Heart left ventricle (tissue), 16 donors: Measurements from ENCODE around the gene VAV1. TPM values are rescaled to one million over a fixed set of nuclear protein-coding genes. Genes with fewer than 3 reads are reported as not detected.

ENCODE experiments used
- ATAC-seq, 4 donors: fragments of 200-7000 bp; cut with Tn5 transposase; one replicate each; pipeline ENCODE4 v1.9.1; 2020 to 2022; ENCODE audit warnings: moderate library complexity in 4 of 4, mild to moderate bottlenecking in 3 of 4, moderate number of reproducible peaks in 1 of 4
- DNase-seq, 5 donors: peaks; one replicate each; pipeline ENCODE4 v3.0.0-alpha.2; 2020
- H3K27ac ChIP-seq, 12 donors: fragments of 200-600 bp; sonication (generic) in 4 of 12; one replicate each; pipeline versions ENCODE4 v1.5.0 to v1.8.0; 2016 to 2022; ENCODE audit warnings: mild to moderate bottlenecking in 2 of 12
- H3K27me3 ChIP-seq, 9 donors: fragments of 200-600 bp; sonication (generic) in 2 of 9; one replicate each; pipeline versions ENCODE4 v1.5.1 to v1.8.0; 2016 to 2022; ENCODE audit warnings: mild to moderate bottlenecking in 3 of 9
- H3K36me3 ChIP-seq, 9 donors: fragments of 200-600 bp; sonication (generic) in 2 of 9; one replicate each; pipeline versions ENCODE4 v1.5.0 to v1.8.0; 2018 to 2022; ENCODE audit warnings: mild to moderate bottlenecking in 2 of 9
- H3K4me1 ChIP-seq, 12 donors: fragments of 200-600 bp; sonication (generic) in 4 of 12; one replicate each; pipeline versions ENCODE4 v1.5.0 to v1.8.0; 2016 to 2022; ENCODE audit warnings: mild to moderate bottlenecking in 3 of 12
- H3K4me3 ChIP-seq, 12 donors: fragments of 200-600 bp; sonication (generic) in 4 of 12; one replicate each; pipeline versions ENCODE4 v1.5.0 to v1.8.0; 2017 to 2022; ENCODE audit warnings: mild to moderate bottlenecking in 9 of 12, moderate library complexity in 4 of 12
- H3K9me3 ChIP-seq, 12 donors: fragments of 200-600 bp; sonication (generic) in 4 of 12; one replicate each; pipeline versions ENCODE4 v1.5.0 to v1.8.0; 2016 to 2022; ENCODE audit warnings: mild to moderate bottlenecking in 1 of 12
- CTCF ChIP-seq, 12 donors: fragments of 200-600 bp; sonication (generic) in 4 of 12; IDR thresholded peaks; one replicate each; pipeline versions ENCODE4 v1.5.0 to v1.8.0; 2018 to 2022; ENCODE audit warnings: antibody characterized with exemption in 12 of 12, mild to moderate bottlenecking in 5 of 12
- POLR2A ChIP-seq, 2 donors: fragments of 450-650 bp; IDR thresholded peaks; one replicate each; pipeline ENCODE4 v1.6.1; 2017; ENCODE audit warnings: antibody characterized with exemption in 2 of 2, mild to moderate bottlenecking in 2 of 2, moderate library complexity in 2 of 2
- WGBS, 4 donors: extraction: QIAGEN DNeasy Blood & Tissue Kit in 2 of 4; methylation state at CpG; one replicate each; pipeline versions ENCODE4 v1.1.5 to v1.1.7; 2013 to 2018; 5-methylcytosine and 5-hydroxymethylcytosine counted together
- intact Hi-C, 10 donors: fragments of 100-400 bp; cut with DNase I; formaldehyde crosslinking; loops; one replicate each; pipeline versions ENCODE4 v1.11.1 to v1.14.2; 2022
- polyA plus RNA-seq, 2 donors: library from polyadenylated mRNA; stranded (reverse); fragments of 200-250 nt; gene quantifications; one replicate each; pipeline ENCODE4 v1.2.3, GENCODE V29; 2013
- total RNA-seq, 9 donors: library from RNA; depleted of rRNA in 2 of 9; stranded (reverse); fragments of >200 nt in 2 of 9; fragmentation: NEBNext Ultra II Directional in 3 of 9; extraction: Animal tissue kit (Norgen Biotek cat#: 25700) in 3 of 9; gene quantifications; one replicate each; pipeline versions ENCODE4 v1.1.0 to v1.2.4, GENCODE V29; 2016 to 2023
- donor health status: ischemic (EF 13 %, LVEDD 7.1; RV severe dilation, severe dysfunction).
- donor health status: healthy with polysubstance abuse.
- donor health status: DM: no; HTN: yes; CAD: no.
- donor health status: DM: no; HTN: no; CAD: no.
- donor health status: ischemic (EF 25% LVEDD 6.9; RV normal size, moderate dysfunction).
- donor health status: ischemic (EF 25% LVEDD 5.7; RV mildly dilated, moderate dysfunction).
- donor health status: healthy.
- donor health status: DM: yes; HTN: yes; CAD: no.
- donor health status: ischemic (EF 35%, LVEDD 5.7; RV mildly dilated, moderate dysfunction).
- donor health status: nonischemic (EF 11% LVEDD 7.7; RV severe dilation, severe dysfunction).
- donor health status: DM: yes; HTN: yes; CAD: no.
- donor health status: PGD.
- donor health status: ischemic (EF 29% LVEDD 5.4; RV normal size, mild dysfunction).
- donor health status: nonischemic (EF 23%, LVEDD 6.1; RV moderate dilation, normal function).

Gene VAV1
- total and polyA plus RNA-seq, 11 donors: 0.69 to 25.6 (median 1.2) TPM

GRCh38 chr19:6743066-6743465, 29.4 kb upstream of the VAV1 start:
- no peak overlapping the region for H3K4me3 ChIP-seq
- peak overlapping the region in 4 of 12 donors; percentile 30 to 95 (median 88) for H3K27ac ChIP-seq

GRCh38 chr19:6743714-6744380, 28.7 kb upstream of the VAV1 start:
- no peak for DNase-seq
- Histone ChIP-seq H3K36me3 (peaks cover 0 to 65% (median 51%) of the 10 kb centered on the region in 9 donors), H3K9me3 (no peaks in the 10 kb centered on the region), H3K4me1 (peaks cover 11 to 60% (median 39%) of the 10 kb centered on the region in 12 donors), H3K4me3 (peak overlapping the region in 2 of 12 donors; percentile 12 to 22), H3K27ac (peak overlapping the region; percentile 53 to 95 (median 82)), H3K27me3 (no peaks in the 10 kb centered on the region)
- TF ChIP-seq POLR2A (IDR thresholded peaks at IDR 0.05) (no peak), CTCF (IDR thresholded peaks at IDR 0.05) (no peak)
- WGBS, 4 donors: 88 to 91% (median 89%) methylated on average over 15 of the region's 15 CpGs
- intact Hi-C loops: loop anchor here in 1 of 10 donors (5.0 to 10.0 kb wide), 3 partner anchors 118 to 369 kb away; partner anchors contain the start of genes ALKBH7 and PSPN
- no peak for ATAC-seq

More at GRCh38 chr19:6743066-6743465, 29.4 kb upstream of the VAV1 start:
- TF ChIP-seq POLR2A (IDR thresholded peaks at IDR 0.05) (no peak), CTCF (IDR thresholded peaks at IDR 0.05) (no peak)
- intact Hi-C loops: loop anchor here in 1 of 10 donors (5.0 to 10.0 kb wide), 3 partner anchors 119 to 368 kb away; partner anchors contain the start of genes ALKBH7 and PSPN
- H3K36me3 ChIP-seq: peaks cover 0 to 57% (median 43%) of the 10 kb centered on the region in 9 donors
- no peak for ATAC-seq
- whole genome bisulfite sequencing, 4 donors: 66 to 74% (median 70%) methylated on average over 6 to 7 of the region's 7 CpGs
- peaks cover 16 to 68% (median 47%) of the 10 kb centered on the region in 12 donors for H3K4me1 ChIP-seq
- H3K9me3 ChIP-seq: no peaks in the 10 kb centered on the region
- no peak for DNase-seq
- no peaks in the 10 kb centered on the region for H3K27me3 ChIP-seq

GRCh38 chr19:6744381-6745301, 27.9 kb upstream of the VAV1 start:
- peak; percentile 88 to 92 (median 90) for ATAC-seq
- no peak for TF ChIP-seq CTCF (IDR thresholded peaks at IDR 0.05)
- no peak for TF ChIP-seq POLR2A (IDR thresholded peaks at IDR 0.05)
- intact Hi-C loops: loop anchor here in 1 of 10 donors (5.0 to 10.0 kb wide), 3 partner anchors 118 to 370 kb away; partner anchors contain the start of genes ALKBH7 and PSPN
- DNase-seq: peak; percentile 94 to 95 (median 94)
- H3K27me3 ChIP-seq: no peaks in the 10 kb centered on the region
- 16 to 56% (median 28%) methylated on average over 8 to 41 of the region's 41 CpGs for WGBS, 4 donors
- H3K9me3 ChIP-seq: no peaks in the 10 kb centered on the region
- peaks cover 11 to 56% (median 35%) of the 10 kb centered on the region in 12 donors for H3K4me1 ChIP-seq
- peak overlapping the region; percentile 53 to 95 (median 82) for H3K27ac ChIP-seq
- H3K4me3 ChIP-seq: peak overlapping the region in 7 of 12 donors; percentile 5 to 27 (median 20)
- peaks cover 0 to 73% (median 59%) of the 10 kb centered on the region in 9 donors for H3K36me3 ChIP-seq
